Measurements from ENCODE around the gene SSTR5.
A peak's percentile ranks its signal among the peaks of the same experiment; 100 is the strongest.

SSTR5 gene

GRCh38 chr16:1072526-1073261 lies at the start of gene SSTR5:
Gene SSTR5, plus strand, starts transcription at chr16:1072747. Its CDS starts 6,122 bp downstream, at chr16:1078869.
- no peak for DNase-seq

GRCh38 chr16:1024138-1024537 lies 48.4 kb upstream of the SSTR5 start:
- no peak for DNase-seq

- DNase-seq, result peak; percentile 73
These were observed 47.3 kb upstream of the SSTR5 start for GRCh38 chr16:1025183-1025809.

GRCh38 chr16:1026057-1026783 lies 46.3 kb upstream of the SSTR5 start:
- no peak for DNase-seq

- no peak for DNase-seq
These were observed 45.6 kb upstream of the SSTR5 start for GRCh38 chr16:1026784-1027500.

- DNase-seq, result no peak
These were observed 45.1 kb upstream of the SSTR5 start for GRCh38 chr16:1027501-1027815.

- no peak for DNase-seq
These were observed 44.5 kb upstream of the SSTR5 start for GRCh38 chr16:1028056-1028455.

- no peak for DNase-seq
These were observed 43.9 kb upstream of the SSTR5 start for GRCh38 chr16:1028524-1029258.

- no peak for DNase-seq
These were observed 43.3 kb upstream of the SSTR5 start for GRCh38 chr16:1029259-1029545.

- no peak for DNase-seq
These were observed 42.1 kb upstream of the SSTR5 start for GRCh38 chr16:1030473-1030901.

GRCh38 chr16:1031666-1032065 lies 40.9 kb upstream of the SSTR5 start:
- no peak for DNase-seq

- no peak for DNase-seq
These were observed 39.9 kb upstream of the SSTR5 start for GRCh38 chr16:1032607-1033006.

- DNase-seq, result no peak
These were observed 39.3 kb upstream of the SSTR5 start for GRCh38 chr16:1033128-1033679.

GRCh38 chr16:1034230-1035065 lies 38.1 kb upstream of the SSTR5 start:
- DNase-seq, result no peak

- no peak for DNase-seq
These were observed 37.5 kb upstream of the SSTR5 start for GRCh38 chr16:1035066-1035415.

- DNase-seq, result no peak
These were observed 36.4 kb upstream of the SSTR5 start for GRCh38 chr16:1036166-1036565.

GRCh38 chr16:1036726-1037393 lies 35.7 kb upstream of the SSTR5 start:
- DNase-seq, result no peak

- no peak for DNase-seq
These were observed 34.9 kb upstream of the SSTR5 start for GRCh38 chr16:1037394-1038257.

- no peak for DNase-seq
These were observed 33.6 kb upstream of the SSTR5 start for GRCh38 chr16:1038932-1039331.

GRCh38 chr16:1039762-1040161 lies 32.8 kb upstream of the SSTR5 start:
- DNase-seq, result no peak
